PC-9 (cell line): ENCODE results near the gene EML1. TPM values are rescaled to one million over a fixed set of nuclear protein-coding genes. Genes with fewer than 3 reads are reported as not detected.

Experiments
- BruUV-seq: library from RNA; stranded (reverse); fragments of 400-500 nt; replicated peaks from 2 replicates; lab custom pipeline; 2021; lab: Mats Ljungman, UMichigan
- CTCF ChIA-PET: fragments of 300-600 bp; sonication (Branson Sonifier 250); formaldehyde crosslinking; loops from one replicate; lab custom pipeline; 2022; ENCODE audit warnings: antibody characterized with exemption; lab: Charles Lee
- POLR2A ChIA-PET: fragments of 300-600 bp; sonication (Branson Sonifier 250); formaldehyde crosslinking; loops from one replicate; lab custom pipeline; 2022; ENCODE audit warnings: antibody characterized with exemption; ENCODE audit not compliant: unreplicated experiment; lab: Charles Lee
- DNase-seq, 2 experiments: peaks; one replicate each; pipeline versions ENCODE4 v3.0.0 to v3.0.0-alpha.2; 2015 to 2022; ENCODE audit warnings: mixed read lengths in 1 of 2
- H2AFZ ChIP-seq: fragments of 200-600 bp; sonication (generic); 2 replicates; pipeline ENCODE4 v1.8.1; 2017; ENCODE audit warnings: antibody characterized with exemption
- H3F3A ChIP-seq: fragments of 200-600 bp; sonication (generic); 2 replicates; pipeline ENCODE4 v1.8.1; 2017; ENCODE audit warnings: antibody characterized with exemption, mild to moderate bottlenecking, low read depth; ENCODE audit not compliant: insufficient read depth
- H3K27ac ChIP-seq: fragments of 200-600 bp; sonication (generic); 2 replicates; pipeline ENCODE4 v1.6.1; 2016; ENCODE audit warnings: mixed run types
- H3K27me3 ChIP-seq: fragments of 200-600 bp; sonication (generic); 2 replicates; pipeline ENCODE4 v1.6.1; 2016; ENCODE audit warnings: low read depth, mixed run types; ENCODE audit not compliant: insufficient read depth
- H3K36me3 ChIP-seq: fragments of 200-600 bp; sonication (generic); 2 replicates; pipeline ENCODE4 v1.6.1; 2016; ENCODE audit warnings: low read depth, mixed run types
- H3K4me1 ChIP-seq: fragments of 200-600 bp; sonication (generic); replicated peaks from 2 replicates; pipeline ENCODE4 v1.6.1; 2016; ENCODE audit warnings: mixed run types; ENCODE audit not compliant: insufficient read depth
- H3K4me2 ChIP-seq: fragments of 200-600 bp; sonication (generic); 2 replicates; pipeline ENCODE4 v1.6.1; 2017; ENCODE audit warnings: mixed run types
- H3K4me3 ChIP-seq: fragments of 200-600 bp; sonication (generic); 2 replicates; pipeline ENCODE4 v1.6.1; 2016; ENCODE audit warnings: mixed run types
- H3K79me2 ChIP-seq: fragments of 200-600 bp; sonication (generic); 2 replicates; pipeline ENCODE4 v1.6.1; 2017; ENCODE audit warnings: low read depth, mixed run types
- H3K9me2 ChIP-seq: fragments of 200-600 bp; sonication (generic); 2 replicates; pipeline ENCODE4 v1.8.1; 2017; ENCODE audit warnings: mild to moderate bottlenecking; ENCODE audit not compliant: insufficient read depth
- H3K9me3 ChIP-seq: fragments of 200-600 bp; sonication (generic); 2 replicates; pipeline ENCODE4 v1.8.1; 2016; ENCODE audit warnings: low read depth; ENCODE audit not compliant: insufficient read depth
- H4K20me1 ChIP-seq: fragments of 200-600 bp; sonication (generic); 2 replicates; pipeline ENCODE4 v1.8.1; 2017; ENCODE audit not compliant: insufficient read depth
- CTCF ChIP-seq: fragments of 200-600 bp; sonication (generic); conservative IDR thresholded peaks from 2 replicates; pipeline ENCODE4 v1.6.1; 2017; ENCODE audit warnings: mixed run types, antibody characterized with exemption, mild to moderate bottlenecking, moderate library complexity
- EZH2 ChIP-seq: fragments of 200-600 bp; sonication (generic); IDR thresholded peaks from 2 replicates; pipeline ENCODE4 v1.8.0; 2017; ENCODE audit warnings: antibody characterized with exemption, low read depth
- intact Hi-C: fragments of 100-400 bp; cut with micrococcal nuclease; formaldehyde crosslinking; loops from one replicate; pipeline ENCODE4 v1.10.0; 2022; ENCODE audit not compliant: unreplicated experiment
- total RNA-seq: library from RNA; stranded (reverse); gene quantifications from 2 replicates; pipeline ENCODE4 v1.2.3, GENCODE V29; 2021

The EML1 gene
- total RNA-seq, 1 experiment from 2014 or later, result 1.8 TPM

- POLR2A ChIA-PET, result no interaction called here
- intact Hi-C loops, result no loop called here
- no peaks in the 10 kb centered on the region for H3K79me2 ChIP-seq
- H3K4me3 ChIP-seq, result no peak overlapping the region
- H3K27me3 ChIP-seq, result no peaks in the 10 kb centered on the region
- CTCF ChIA-PET, result no interaction called here
- H3K9me3 ChIP-seq, result no peaks in the 10 kb centered on the region
- H3K27ac ChIP-seq, result no peak overlapping the region
- no peaks in the 10 kb centered on the region for H4K20me1 ChIP-seq
- H3K4me2 ChIP-seq, result no peak overlapping the region
- no TSS peak for BruUV-seq
- DNase-seq, result no peak
- H3F3A ChIP-seq, result no peaks in the 10 kb centered on the region
- no peaks in the 10 kb centered on the region for H3K36me3 ChIP-seq
- no peaks in the 10 kb centered on the region for H3K9me2 ChIP-seq
- no peak overlapping the region for H2AFZ ChIP-seq
- TF ChIP-seq CTCF (no peak), EZH2 (no peak)
- H3K4me1 ChIP-seq, result no peaks in the 10 kb centered on the region
These were observed 23.4 kb downstream of the EML1 start for GRCh38 chr14:99816642-99817041.

- ChIA-PET POLR2A (no interaction called here), CTCF (no interaction called here)
- H3K36me3 ChIP-seq, result no peaks in the 10 kb centered on the region
- no peak overlapping the region for H3K4me2 ChIP-seq
- H3K4me1 ChIP-seq, result no peaks in the 10 kb centered on the region
- H3K27ac ChIP-seq, result no peak overlapping the region
- no peak overlapping the region for H2AFZ ChIP-seq
- intact Hi-C loops, result no loop called here
- TF ChIP-seq EZH2 (no peak), CTCF (no peak)
- no peak overlapping the region for H3K4me3 ChIP-seq
- no TSS peak for BruUV-seq
- H3K9me2 ChIP-seq, result no peaks in the 10 kb centered on the region
- no peaks in the 10 kb centered on the region for H4K20me1 ChIP-seq
- H3K79me2 ChIP-seq, result no peaks in the 10 kb centered on the region
- no peaks in the 10 kb centered on the region for H3K27me3 ChIP-seq
- no peak for DNase-seq
- no peaks in the 10 kb centered on the region for H3K9me3 ChIP-seq
- no peaks in the 10 kb centered on the region for H3F3A ChIP-seq
These were observed 24.1 kb downstream of the EML1 start for GRCh38 chr14:99817331-99817730.

DNA sequence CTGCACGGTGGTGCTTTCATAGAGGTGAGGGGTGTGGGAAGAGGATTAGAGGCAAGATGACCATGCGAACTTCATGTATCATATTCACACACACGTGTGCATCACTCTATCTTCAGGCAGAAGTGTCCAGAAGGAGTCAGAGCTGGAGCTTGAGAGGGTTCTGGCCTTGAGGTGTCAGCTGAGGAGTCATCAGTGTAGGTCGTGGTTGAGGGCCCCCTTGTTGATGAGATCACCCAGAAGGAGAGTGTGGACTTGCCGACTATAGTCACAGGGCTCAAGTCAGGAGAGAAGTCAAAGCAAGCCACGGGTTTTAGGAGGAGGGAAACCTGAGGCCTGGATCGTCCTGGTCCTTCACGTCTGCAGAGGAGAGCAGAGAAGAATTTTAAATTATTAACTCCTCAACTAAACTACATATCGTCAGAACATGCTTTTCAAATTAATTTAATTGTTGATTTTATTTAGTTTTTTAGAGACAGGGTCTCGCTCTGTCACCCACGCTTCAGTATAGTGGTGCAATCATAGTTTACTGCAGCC lies 25.4 kb downstream of the EML1 start:
- CTCF ChIA-PET, result no interaction called here
- no peaks in the 10 kb centered on the region for H3K9me2 ChIP-seq

More for the DNA sequence above, 25.4 kb downstream of the EML1 start:
- H3K4me2 ChIP-seq, result no peak overlapping the region
- H3K27ac ChIP-seq, result no peak overlapping the region
- H3K9me3 ChIP-seq, result no peaks in the 10 kb centered on the region
- H4K20me1 ChIP-seq, result no peaks in the 10 kb centered on the region
- H3F3A ChIP-seq, result no peaks in the 10 kb centered on the region
- H3K36me3 ChIP-seq, result no peaks in the 10 kb centered on the region
- TF ChIP-seq CTCF (no peak), EZH2 (no peak)
- no peaks in the 10 kb centered on the region for H3K4me1 ChIP-seq
- POLR2A ChIA-PET, result no interaction called here
- intact Hi-C loops, result no loop called here
- no peak for DNase-seq
- no TSS peak for BruUV-seq
- H3K79me2 ChIP-seq, result no peaks in the 10 kb centered on the region
- no peaks in the 10 kb centered on the region for H3K27me3 ChIP-seq
- no peak overlapping the region for H3K4me3 ChIP-seq
- no peak overlapping the region for H2AFZ ChIP-seq
